22Rv1 (cell line): ENCODE results near the gene PLRG1.

Experiments
- H3K27ac ChIP-seq: fragments of 450-650 bp; 2 replicates; pipeline ENCODE4 v1.5.1; 2017
- ZFX ChIP-seq: fragments of 450-650 bp; IDR thresholded peaks from 2 replicates; pipeline ENCODE4 v1.6.1; 2017; ENCODE audit warnings: antibody characterized with exemption, borderline replicate concordance
- TF ChIP-seq, protein P1 (sequence below): fragments of 450-650 bp; IDR thresholded peaks from 2 replicates; pipeline ENCODE4 v1.5.1; 2017; ENCODE audit warnings: mild to moderate bottlenecking

Gene PLRG1

GRCh38 chr4:154517591-154517990 lies 32.6 kb downstream of the PLRG1 start:
- TF ChIP-seq, protein P1, sequence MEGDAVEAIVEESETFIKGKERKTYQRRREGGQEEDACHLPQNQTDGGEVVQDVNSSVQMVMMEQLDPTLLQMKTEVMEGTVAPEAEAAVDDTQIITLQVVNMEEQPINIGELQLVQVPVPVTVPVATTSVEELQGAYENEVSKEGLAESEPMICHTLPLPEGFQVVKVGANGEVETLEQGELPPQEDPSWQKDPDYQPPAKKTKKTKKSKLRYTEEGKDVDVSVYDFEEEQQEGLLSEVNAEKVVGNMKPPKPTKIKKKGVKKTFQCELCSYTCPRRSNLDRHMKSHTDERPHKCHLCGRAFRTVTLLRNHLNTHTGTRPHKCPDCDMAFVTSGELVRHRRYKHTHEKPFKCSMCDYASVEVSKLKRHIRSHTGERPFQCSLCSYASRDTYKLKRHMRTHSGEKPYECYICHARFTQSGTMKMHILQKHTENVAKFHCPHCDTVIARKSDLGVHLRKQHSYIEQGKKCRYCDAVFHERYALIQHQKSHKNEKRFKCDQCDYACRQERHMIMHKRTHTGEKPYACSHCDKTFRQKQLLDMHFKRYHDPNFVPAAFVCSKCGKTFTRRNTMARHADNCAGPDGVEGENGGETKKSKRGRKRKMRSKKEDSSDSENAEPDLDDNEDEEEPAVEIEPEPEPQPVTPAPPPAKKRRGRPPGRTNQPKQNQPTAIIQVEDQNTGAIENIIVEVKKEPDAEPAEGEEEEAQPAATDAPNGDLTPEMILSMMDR, result no peak
- no peak for TF ChIP-seq ZFX
- no peak overlapping the region for H3K27ac ChIP-seq

DNA sequence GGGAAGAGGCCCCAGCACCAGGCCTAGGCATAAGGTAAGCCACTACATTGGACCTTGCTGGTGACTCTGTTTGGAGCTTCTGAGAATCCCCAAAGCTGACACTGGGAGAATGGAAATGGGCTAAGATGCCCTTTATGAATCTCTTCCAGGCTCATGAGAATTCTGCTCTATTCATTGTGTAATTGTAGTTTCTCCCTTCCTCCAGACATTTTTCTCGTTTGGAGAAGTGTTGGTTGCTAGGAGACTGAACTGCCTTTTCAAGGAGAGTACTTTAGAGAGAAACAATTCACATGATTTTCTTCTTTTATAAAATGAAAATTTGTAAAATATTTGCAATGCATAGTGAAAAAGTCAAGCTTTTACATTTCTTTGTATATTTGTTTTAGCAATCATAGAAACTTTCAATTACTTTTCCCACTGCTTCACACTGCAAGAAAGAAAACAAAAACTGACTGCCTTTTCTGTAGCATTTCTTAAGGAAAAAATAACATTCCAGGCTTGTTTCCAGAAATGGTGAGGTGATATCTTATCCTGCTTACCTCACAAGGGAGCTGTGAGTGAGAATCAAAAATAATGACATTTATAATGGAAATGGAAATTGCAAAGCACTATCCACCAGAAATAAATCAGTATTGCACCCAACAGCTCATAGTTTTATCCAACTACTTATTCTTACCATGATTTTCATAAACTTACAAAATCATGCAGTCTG lies 33.7 kb downstream of the PLRG1 start:
- TF ChIP-seq ZFX, result no peak
- TF ChIP-seq, protein P1, result no peak

GRCh38 chr4:154511981-154512380 lies 38.2 kb downstream of the PLRG1 start:
- no peak for TF ChIP-seq ZFX
- TF ChIP-seq, protein P1, result no peak
- H3K27ac ChIP-seq, result no peak overlapping the region

More for the DNA sequence above, 33.7 kb downstream of the PLRG1 start:
- no peak overlapping the region for H3K27ac ChIP-seq

GRCh38 chr4:154511548-154511947 lies 38.7 kb downstream of the PLRG1 start:
- H3K27ac ChIP-seq, result no peak overlapping the region
- TF ChIP-seq ZFX, result no peak
- TF ChIP-seq, protein P1, result no peak

- TF ChIP-seq, protein P1, result no peak
- TF ChIP-seq ZFX, result no peak
- no peak overlapping the region for H3K27ac ChIP-seq
Measured at GRCh38 chr4:154507156-154507555, 43.0 kb downstream of the PLRG1 start.

- TF ChIP-seq, protein P1, result peak; percentile 73
- no peak for TF ChIP-seq ZFX
- H3K27ac ChIP-seq, result no peak overlapping the region
Measured at GRCh38 chr4:154506253-154506652, 43.9 kb downstream of the PLRG1 start.

GRCh38 chr4:154503598-154503997 lies 46.6 kb downstream of the PLRG1 start:
- H3K27ac ChIP-seq, result no peak overlapping the region
- no peak for TF ChIP-seq ZFX
- TF ChIP-seq, protein P1, result peak; percentile 72
